Endometrium (tissue), 2 donors: ENCODE measurements around the gene ECT2.
"Not testable (repeated sequence)": the region's sequence is repeated elsewhere in the genome, so short reads cannot be mapped to it uniquely, and the experiment has no call there.

Experiments
- FAIRE-seq: peaks from 2 replicates; lab custom pipeline; 2012; peaks lifted over from hg19 to GRCh38; lab: Jason Lieb, UNC
- donor health status: control.
- donor health status: control.

ECT2 gene

GRCh38 chr3:172746475-172746874 is 4.1 kb upstream of the ECT2 start:
- FAIRE-seq, result no peak

- no peak for FAIRE-seq
Observed at GRCh38 chr3:172749230-172749965, 1.1 kb upstream of the ECT2 start.

- no peak for FAIRE-seq
Observed at GRCh38 chr3:172750069-172750367, 508 bp upstream of the ECT2 start.

- FAIRE-seq, result no peak
Observed at GRCh38 chr3:172751175-172751704, 714 bp downstream of the ECT2 start.

GRCh38 chr3:172752651-172753050 is 2.1 kb downstream of the ECT2 start:
- no peak for FAIRE-seq

GRCh38 chr3:172753125-172753524 is 2.6 kb downstream of the ECT2 start:
- FAIRE-seq, result no peak

- FAIRE-seq, result not testable (repeated sequence)
Observed at GRCh38 chr3:172760416-172760815, 9.9 kb downstream of the ECT2 start.

- FAIRE-seq, result no peak
Observed at GRCh38 chr3:172766241-172766640, 15.7 kb downstream of the ECT2 start.

- no peak for FAIRE-seq
Observed at GRCh38 chr3:172766718-172767405, 16.3 kb downstream of the ECT2 start.

- no peak for FAIRE-seq
Observed at GRCh38 chr3:172770382-172770781, 19.9 kb downstream of the ECT2 start.

GRCh38 chr3:172771672-172772071 is 21.1 kb downstream of the ECT2 start:
- no peak for FAIRE-seq

- FAIRE-seq, result no peak
Observed at GRCh38 chr3:172776049-172776717, 25.7 kb downstream of the ECT2 start.

GRCh38 chr3:172777901-172778300 is 27.4 kb downstream of the ECT2 start:
- no peak for FAIRE-seq

- no peak for FAIRE-seq
Observed at GRCh38 chr3:172782235-172782634, 31.7 kb downstream of the ECT2 start.

GRCh38 chr3:172786036-172786435 is 35.5 kb downstream of the ECT2 start:
- FAIRE-seq, result no peak

GRCh38 chr3:172787019-172787418 is 36.5 kb downstream of the ECT2 start:
- no peak for FAIRE-seq

GRCh38 chr3:172787746-172788145 is 37.2 kb downstream of the ECT2 start:
- no peak for FAIRE-seq

GRCh38 chr3:172799246-172799645 is 48.7 kb downstream of the ECT2 start:
- FAIRE-seq, result no peak

- FAIRE-seq, result no peak
Observed at GRCh38 chr3:172800156-172800555, 49.6 kb downstream of the ECT2 start.

- no peak for FAIRE-seq
Observed at GRCh38 chr3:172803489-172803888, 53.0 kb downstream of the ECT2 start.

- FAIRE-seq, result no peak
Observed at GRCh38 chr3:172804323-172804722, 53.8 kb downstream of the ECT2 start.

GRCh38 chr3:172808969-172809546 is 58.5 kb downstream of the ECT2 start:
- peak; percentile 92 for FAIRE-seq

- FAIRE-seq, result no peak
Observed at GRCh38 chr3:172811099-172811498, 60.6 kb downstream of the ECT2 start.
